Sigmoid colon (tissue), 7 donors: ENCODE results near the gene DAPK1. TPM values are rescaled to one million over a fixed set of nuclear protein-coding genes. Genes with fewer than 3 reads are reported as not detected.
A peak's percentile ranks its signal among the peaks of the same experiment; 100 is the strongest.

Source experiments
- DNase-seq: peaks from one replicate; pipeline ENCODE4 v3.0.0-alpha.2; 2019
- H3K27ac ChIP-seq, 4 donors: fragments of 200-600 bp; sonication (generic); one replicate each; pipeline ENCODE4 v1.5.1; 2016 to 2019; ENCODE audit warnings: mild to moderate bottlenecking in 1 of 4
- H3K27me3 ChIP-seq, 3 donors: fragments of 200-600 bp; sonication (generic); one replicate each; pipeline ENCODE4 v1.5.1; 2019; ENCODE audit warnings: mild to moderate bottlenecking in 1 of 3
- H3K36me3 ChIP-seq, 4 donors: fragments of 200-600 bp; sonication (generic); one replicate each; pipeline ENCODE4 v1.5.1; 2016 to 2019
- H3K4me1 ChIP-seq, 4 donors: fragments of 200-600 bp; sonication (generic); one replicate each; pipeline ENCODE4 v1.5.1; 2017 to 2019
- H3K4me3 ChIP-seq, 4 donors: fragments of 200-600 bp; sonication (generic); one replicate each; pipeline ENCODE4 v1.5.1; 2017 to 2019; ENCODE audit warnings: mild to moderate bottlenecking in 2 of 4, moderate library complexity in 1 of 4
- H3K9me3 ChIP-seq, 4 donors: fragments of 200-600 bp in 3 of 4; sonication (generic) in 3 of 4; one replicate each; pipeline versions ENCODE4 v1.5.1 to v1.6.1; 2013 to 2019
- EP300 ChIP-seq, 4 donors: sonication (generic); formaldehyde crosslinking; IDR thresholded peaks; one replicate each; pipeline ENCODE4 v1.6.1; 2017; ENCODE audit warnings: antibody characterized with exemption in 4 of 4
- POLR2A ChIP-seq, 2 donors: fragments of 450-650 bp; IDR thresholded peaks; one replicate each; pipeline ENCODE4 v1.6.1; 2016; ENCODE audit warnings: antibody characterized with exemption in 2 of 2, mild to moderate bottlenecking in 2 of 2, moderate library complexity in 2 of 2
- POLR2AphosphoS5 ChIP-seq, 4 donors: sonication (generic); formaldehyde crosslinking; IDR thresholded peaks; one replicate each; pipeline ENCODE4 v1.6.1; 2017; ENCODE audit warnings: antibody characterized with exemption in 4 of 4
- WGBS, 2 donors: extraction: QIAGEN DNeasy Blood & Tissue Kit; methylation state at CpG; one replicate each; pipeline ENCODE4 v1.1.7; 2013; 5-methylcytosine and 5-hydroxymethylcytosine counted together
- intact Hi-C: fragments of 100-400 bp; cut with DNase I; formaldehyde crosslinking; loops from one replicate; pipeline ENCODE4 v1.15.1; 2023
- polyA plus RNA-seq, 3 donors: library from polyadenylated mRNA; stranded (reverse); fragments of 200-250 nt; gene quantifications; one replicate each; pipeline ENCODE4 v1.2.3, GENCODE V29; 2013
- total RNA-seq, 4 donors: library from RNA; depleted of rRNA; stranded (reverse); fragments of >200 nt; gene quantifications; one replicate each; pipeline ENCODE4 v1.1.0, GENCODE V29; 2016
- TF ChIP-seq, protein P1 (sequence below), 4 experiments: fragments of 450-650 bp in 3 of 4; fragments of 200-600 bp in 1 of 4; IDR thresholded peaks; one replicate each; pipeline ENCODE4 v1.5.1; 2016 to 2019; ENCODE audit warnings: antibody characterized with exemption in 4 of 4, mild to moderate bottlenecking in 3 of 4, moderate library complexity in 2 of 4
- donor health status: healthy with polysubstance abuse.
- donor health status: Bipolar disorder and iron deficiency.
- donor health status: healthy.

Gene DAPK1
- total and polyA plus RNA-seq, 7 donors: 4.8 to 92.5 (median 78.1) TPM

DNA sequence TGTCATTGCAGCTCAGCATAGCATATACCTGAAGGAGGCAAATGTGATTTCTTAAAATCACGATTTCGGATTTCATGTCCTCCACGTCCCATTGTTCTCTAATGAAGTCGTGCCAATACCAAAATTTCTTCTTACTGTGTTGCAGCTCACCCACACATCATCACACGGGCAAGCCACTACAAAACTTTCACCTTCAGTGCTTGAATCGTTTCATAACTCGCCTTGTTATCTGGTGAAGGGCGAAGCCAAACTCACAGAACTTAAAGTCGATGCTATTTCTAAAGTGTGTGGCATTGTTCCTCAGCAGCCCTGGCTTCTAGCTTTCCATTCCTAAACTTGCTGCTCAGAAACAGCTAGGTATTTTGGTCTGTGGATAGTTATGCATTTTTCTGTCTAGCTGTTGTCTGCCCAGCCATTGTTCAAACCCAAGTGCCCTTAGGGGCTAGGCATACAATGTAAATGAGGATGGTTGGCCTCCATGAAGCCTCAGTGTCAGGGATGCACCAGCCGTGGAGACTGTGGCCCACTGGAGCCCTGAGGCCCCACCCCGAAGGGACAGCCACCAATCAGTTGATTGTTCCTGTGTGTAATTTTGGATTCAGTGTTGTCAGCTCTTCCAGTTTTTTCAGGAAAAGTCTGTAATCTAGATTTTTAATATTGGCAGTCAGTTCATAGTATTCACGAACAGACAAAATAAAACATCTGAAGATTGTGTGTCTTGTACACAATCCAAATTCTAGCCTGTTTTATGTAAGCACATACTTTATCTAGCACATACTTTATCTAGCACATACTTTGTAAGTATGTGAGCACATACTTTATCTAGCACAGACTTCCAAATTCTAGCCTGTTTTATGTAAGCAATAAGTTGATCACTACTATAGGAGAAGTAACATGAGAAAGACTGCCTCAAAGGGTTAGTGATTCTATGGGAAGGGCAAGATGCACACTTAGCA, 112.8 kb downstream of the DAPK1 start:
- TF ChIP-seq POLR2A (IDR thresholded peaks at IDR 0.05) (no peak), EP300 (IDR thresholded peaks at IDR 0.05) (no peak), POLR2AphosphoS5 (IDR thresholded peaks at IDR 0.05) (no peak)
- TF ChIP-seq, protein P1, sequence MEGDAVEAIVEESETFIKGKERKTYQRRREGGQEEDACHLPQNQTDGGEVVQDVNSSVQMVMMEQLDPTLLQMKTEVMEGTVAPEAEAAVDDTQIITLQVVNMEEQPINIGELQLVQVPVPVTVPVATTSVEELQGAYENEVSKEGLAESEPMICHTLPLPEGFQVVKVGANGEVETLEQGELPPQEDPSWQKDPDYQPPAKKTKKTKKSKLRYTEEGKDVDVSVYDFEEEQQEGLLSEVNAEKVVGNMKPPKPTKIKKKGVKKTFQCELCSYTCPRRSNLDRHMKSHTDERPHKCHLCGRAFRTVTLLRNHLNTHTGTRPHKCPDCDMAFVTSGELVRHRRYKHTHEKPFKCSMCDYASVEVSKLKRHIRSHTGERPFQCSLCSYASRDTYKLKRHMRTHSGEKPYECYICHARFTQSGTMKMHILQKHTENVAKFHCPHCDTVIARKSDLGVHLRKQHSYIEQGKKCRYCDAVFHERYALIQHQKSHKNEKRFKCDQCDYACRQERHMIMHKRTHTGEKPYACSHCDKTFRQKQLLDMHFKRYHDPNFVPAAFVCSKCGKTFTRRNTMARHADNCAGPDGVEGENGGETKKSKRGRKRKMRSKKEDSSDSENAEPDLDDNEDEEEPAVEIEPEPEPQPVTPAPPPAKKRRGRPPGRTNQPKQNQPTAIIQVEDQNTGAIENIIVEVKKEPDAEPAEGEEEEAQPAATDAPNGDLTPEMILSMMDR (IDR thresholded peaks at IDR 0.05): no peak
- WGBS, 2 donors: 89 to 92% methylated on average over 12 of the region's 12 CpGs
- no peak for DNase-seq
- H3K9me3 ChIP-seq: no peaks in the 10 kb centered on the region
- no peak overlapping the region for H3K4me3 ChIP-seq
- intact Hi-C loops: no loop called here
- H3K36me3 ChIP-seq: peaks cover 0 to 6% (median 0%) of the 10 kb centered on the region in 4 donors
- peak overlapping the region; percentile 36 to 86 (median 78) for H3K27ac ChIP-seq
- peaks cover 0 to 93% (median 81%) of the 10 kb centered on the region in 4 donors for H3K4me1 ChIP-seq
- no peaks in the 10 kb centered on the region for H3K27me3 ChIP-seq

DNA sequence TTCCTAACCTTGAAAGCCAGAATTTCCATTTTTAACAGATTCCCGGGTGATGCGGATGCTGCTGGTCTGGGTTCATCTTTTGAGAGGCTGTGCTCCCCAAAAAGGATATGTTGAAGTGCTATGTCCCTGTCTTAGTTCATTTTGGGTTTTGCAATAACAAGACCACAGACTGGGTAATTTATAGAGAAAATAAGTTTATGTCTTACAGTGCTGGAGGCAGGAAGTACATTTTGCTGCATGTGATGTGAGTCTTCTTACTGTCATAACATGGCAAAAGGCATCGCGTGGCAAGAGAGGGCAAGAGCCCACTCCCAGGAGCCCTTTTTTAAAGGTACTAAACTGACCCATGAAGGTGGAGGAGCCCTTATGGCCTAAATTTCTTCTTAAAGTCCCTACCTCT, 114.1 kb downstream of the DAPK1 start:
- Histone ChIP-seq H3K4me1 (peaks cover 0 to 82% (median 70%) of the 10 kb centered on the region in 4 donors), H3K4me3 (no peak overlapping the region), H3K27ac (peak overlapping the region in 3 of 4 donors; percentile 73 to 86 (median 83)), H3K9me3 (no peaks in the 10 kb centered on the region), H3K36me3 (no peaks in the 10 kb centered on the region), H3K27me3 (no peaks in the 10 kb centered on the region)
- intact Hi-C loops: no loop called here
- WGBS, 2 donors: 92 to 94% methylated on average over 4 of the region's 4 CpGs
- TF ChIP-seq POLR2AphosphoS5 (IDR thresholded peaks at IDR 0.05) (no peak), EP300 (IDR thresholded peaks at IDR 0.05) (no peak), POLR2A (IDR thresholded peaks at IDR 0.05) (no peak)
- TF ChIP-seq, protein P1 (IDR thresholded peaks at IDR 0.05): no peak
- DNase-seq: no peak

DNA sequence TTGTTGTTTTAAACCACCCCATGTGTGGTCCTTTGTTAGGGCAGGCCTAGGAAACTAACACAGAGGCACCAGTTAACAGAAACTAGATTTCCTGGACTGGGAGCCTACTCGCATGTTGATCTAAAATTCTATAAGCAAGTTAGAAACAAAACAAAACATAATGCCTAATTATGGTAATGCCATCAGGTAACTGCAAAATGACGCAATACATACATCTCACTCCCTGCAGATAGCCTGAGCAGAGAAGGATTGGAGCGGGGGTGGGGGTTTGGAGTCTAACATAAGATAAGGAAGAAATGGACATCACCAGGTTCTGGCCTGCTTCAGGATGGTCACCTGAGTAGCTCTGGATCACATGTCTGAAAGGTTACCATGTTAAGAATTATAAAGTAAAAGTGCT, 114.9 kb downstream of the DAPK1 start:
- H3K27ac ChIP-seq: peak overlapping the region in 3 of 4 donors; percentile 41 to 86 (median 83)

DNA sequence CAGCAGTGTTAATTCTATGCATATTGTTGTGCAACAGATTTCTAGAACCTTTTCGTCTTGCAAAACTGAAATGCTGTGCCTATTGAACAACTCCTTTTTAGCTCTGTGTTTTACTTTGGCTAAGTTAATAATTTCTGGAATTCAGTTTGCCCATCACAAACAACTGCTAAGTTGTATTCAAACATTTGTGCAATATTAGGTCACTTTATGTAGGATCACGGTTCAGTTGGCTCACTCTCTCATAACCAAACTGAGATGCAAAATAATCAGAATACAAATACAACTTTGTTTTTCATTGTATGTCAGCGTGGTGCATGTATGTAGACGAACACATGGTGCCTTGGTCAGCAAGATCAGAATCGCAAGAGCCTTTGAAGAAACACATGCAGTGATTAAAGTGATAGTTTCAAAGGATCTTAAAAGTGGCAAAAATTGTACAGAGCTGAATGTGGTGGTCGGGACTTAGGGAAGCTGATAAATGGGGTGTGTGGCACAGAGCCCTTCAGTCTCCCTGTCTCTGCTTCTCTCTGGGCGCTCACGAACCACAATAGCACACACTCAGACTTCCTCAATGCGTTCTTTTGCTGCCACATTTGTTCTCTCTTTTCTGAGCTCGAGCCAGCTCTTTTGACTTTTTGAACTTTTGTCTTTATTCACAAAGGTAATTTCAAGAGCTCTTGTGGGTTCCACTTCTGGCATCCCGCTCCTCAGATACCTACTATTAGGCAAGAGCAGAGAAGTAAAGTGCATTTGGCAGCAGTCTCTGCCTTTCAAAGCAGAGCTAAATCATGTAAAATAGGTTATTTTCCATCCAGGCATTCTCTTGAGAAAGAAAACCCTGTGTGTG, 115.8 kb downstream of the DAPK1 start:
- intact Hi-C loops: no loop called here
- 55 to 60% methylated on average over 11 of the region's 11 CpGs for WGBS, 2 donors
- Histone ChIP-seq H3K27ac (peak overlapping the region; percentile 10 to 83 (median 58)), H3K27me3 (no peaks in the 10 kb centered on the region), H3K4me1 (peaks cover 0 to 76% (median 58%) of the 10 kb centered on the region in 4 donors), H3K9me3 (no peaks in the 10 kb centered on the region), H3K4me3 (no peak overlapping the region), H3K36me3 (peaks cover 0 to 2% (median 0%) of the 10 kb centered on the region in 4 donors)
- TF ChIP-seq EP300 (IDR thresholded peaks at IDR 0.05) (no peak), POLR2AphosphoS5 (IDR thresholded peaks at IDR 0.05) (no peak), POLR2A (IDR thresholded peaks at IDR 0.05) (no peak)
- TF ChIP-seq, protein P1 (IDR thresholded peaks at IDR 0.05): no peak
- no peak for DNase-seq

More for the DNA sequence above, 114.9 kb downstream of the DAPK1 start:
- Histone ChIP-seq H3K9me3 (no peaks in the 10 kb centered on the region), H3K27me3 (no peaks in the 10 kb centered on the region), H3K4me3 (no peak overlapping the region), H3K4me1 (peaks cover 0 to 79% (median 64%) of the 10 kb centered on the region in 4 donors), H3K36me3 (no peaks in the 10 kb centered on the region)
- TF ChIP-seq POLR2A (IDR thresholded peaks at IDR 0.05) (no peak), POLR2AphosphoS5 (IDR thresholded peaks at IDR 0.05) (no peak), EP300 (IDR thresholded peaks at IDR 0.05) (no peak)
- TF ChIP-seq, protein P1 (IDR thresholded peaks at IDR 0.05): no peak
- WGBS, 2 donors: 94 to 96% methylated on average over 3 of the region's 3 CpGs
- no peak for DNase-seq
- intact Hi-C loops: no loop called here
